GM12874 (cell line): ENCODE data around the gene TTLL7.

Experiments
- TF ChIP-seq, protein P1 (sequence below): IDR thresholded peaks from 2 replicates; pipeline ENCODE4 v1.5.1; 2011; ENCODE audit warnings: low read depth, mild to moderate bottlenecking, control low read depth, low read length, moderate library complexity; ENCODE audit not compliant: insufficient read depth

TTLL7 gene

DNA sequence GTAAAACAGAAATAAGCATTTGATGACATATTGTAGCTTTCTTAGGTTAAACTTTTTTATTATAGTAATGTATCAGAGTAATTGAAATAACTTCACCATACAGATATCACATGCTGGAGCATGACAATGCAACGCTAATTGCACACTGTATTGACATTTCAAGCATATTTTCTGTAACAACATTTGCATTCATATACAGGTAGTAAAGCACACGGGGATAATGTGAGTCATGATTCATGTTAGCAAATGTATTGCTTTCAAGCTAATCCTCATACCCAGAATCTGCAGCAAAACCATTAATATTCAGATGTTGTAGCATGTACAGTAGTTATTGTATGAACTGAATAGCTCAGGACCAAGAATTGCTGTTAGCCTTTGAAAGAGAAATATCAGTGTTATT, 133.9 kb downstream of the TTLL7 start:
- TF ChIP-seq, protein P1, sequence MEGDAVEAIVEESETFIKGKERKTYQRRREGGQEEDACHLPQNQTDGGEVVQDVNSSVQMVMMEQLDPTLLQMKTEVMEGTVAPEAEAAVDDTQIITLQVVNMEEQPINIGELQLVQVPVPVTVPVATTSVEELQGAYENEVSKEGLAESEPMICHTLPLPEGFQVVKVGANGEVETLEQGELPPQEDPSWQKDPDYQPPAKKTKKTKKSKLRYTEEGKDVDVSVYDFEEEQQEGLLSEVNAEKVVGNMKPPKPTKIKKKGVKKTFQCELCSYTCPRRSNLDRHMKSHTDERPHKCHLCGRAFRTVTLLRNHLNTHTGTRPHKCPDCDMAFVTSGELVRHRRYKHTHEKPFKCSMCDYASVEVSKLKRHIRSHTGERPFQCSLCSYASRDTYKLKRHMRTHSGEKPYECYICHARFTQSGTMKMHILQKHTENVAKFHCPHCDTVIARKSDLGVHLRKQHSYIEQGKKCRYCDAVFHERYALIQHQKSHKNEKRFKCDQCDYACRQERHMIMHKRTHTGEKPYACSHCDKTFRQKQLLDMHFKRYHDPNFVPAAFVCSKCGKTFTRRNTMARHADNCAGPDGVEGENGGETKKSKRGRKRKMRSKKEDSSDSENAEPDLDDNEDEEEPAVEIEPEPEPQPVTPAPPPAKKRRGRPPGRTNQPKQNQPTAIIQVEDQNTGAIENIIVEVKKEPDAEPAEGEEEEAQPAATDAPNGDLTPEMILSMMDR, result no peak

DNA sequence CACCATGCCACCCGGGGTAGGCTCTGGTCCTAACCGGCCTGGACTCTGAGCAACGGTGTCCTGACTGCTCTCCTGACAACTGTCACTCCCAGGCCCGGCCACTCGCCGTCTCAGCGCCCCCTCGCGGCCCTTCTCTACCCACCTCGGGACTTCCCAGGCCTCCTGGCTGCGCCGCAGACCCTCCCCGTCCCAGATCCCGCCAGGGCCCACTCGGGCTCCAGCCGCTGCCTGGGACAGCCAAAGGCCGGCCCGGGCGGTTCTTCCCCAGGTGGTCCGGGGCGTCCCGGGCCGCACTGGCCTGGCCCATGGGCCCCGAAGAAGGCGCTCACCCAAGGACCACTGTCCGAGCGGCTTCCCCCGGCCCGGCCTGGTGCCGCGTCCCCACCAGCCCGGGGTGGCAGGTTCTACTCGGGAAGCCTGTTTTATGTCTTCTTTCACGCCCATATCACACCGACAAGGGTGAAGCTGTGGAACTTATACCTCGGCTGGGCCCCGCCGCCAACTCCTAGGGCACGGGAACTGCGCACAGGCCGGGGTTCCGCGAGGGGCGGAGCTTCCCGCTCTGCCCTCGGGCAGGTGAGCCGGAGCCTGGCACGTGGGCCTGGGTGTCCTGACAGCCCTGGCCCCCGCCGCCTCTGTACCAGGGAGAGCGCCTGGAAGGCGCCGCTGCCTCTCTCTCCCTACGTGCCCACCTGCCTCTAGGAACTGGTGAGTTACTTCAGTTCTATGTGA, 138.3 kb downstream of the TTLL7 start:
- TF ChIP-seq, protein P1, result peak; percentile 73

DNA sequence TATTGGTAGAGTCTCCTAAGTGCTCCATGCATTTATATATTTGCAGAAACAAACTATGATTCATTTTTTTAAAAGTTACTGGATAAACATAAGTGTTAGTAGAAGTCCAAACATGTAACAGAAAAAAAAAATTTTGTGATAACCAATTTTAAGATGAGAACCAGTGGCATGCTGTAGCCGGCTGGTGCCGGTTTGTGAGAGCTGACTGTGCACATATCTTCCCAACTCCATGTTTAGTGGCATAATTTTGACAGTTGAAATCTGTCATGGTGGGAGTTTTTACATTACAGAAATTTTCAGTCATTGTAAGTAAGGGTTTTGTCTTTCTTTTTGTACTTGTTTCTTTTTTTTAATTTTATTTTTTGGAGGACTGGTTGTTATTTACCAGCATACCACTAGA, 141.2 kb downstream of the TTLL7 start:
- TF ChIP-seq, protein P1, result no peak

DNA sequence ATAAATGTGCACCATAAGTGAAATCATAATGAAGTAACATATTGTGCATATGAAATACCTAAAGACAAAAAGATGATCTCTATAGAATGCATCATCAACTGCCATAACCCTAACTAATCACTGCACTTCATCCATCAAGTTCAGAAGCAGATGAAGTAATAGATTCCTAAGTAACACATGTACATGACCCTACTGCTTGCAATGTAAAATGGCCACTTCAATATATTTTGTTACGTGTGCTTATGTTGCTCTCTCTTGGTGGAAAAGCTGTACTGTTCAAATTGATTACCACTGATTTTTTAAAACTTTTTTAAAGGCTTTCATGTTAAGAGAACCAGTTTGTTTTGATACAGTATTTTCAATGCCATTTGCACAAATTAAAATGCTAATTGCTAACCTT, 141.8 kb downstream of the TTLL7 start:
- TF ChIP-seq, protein P1, result no peak

DNA sequence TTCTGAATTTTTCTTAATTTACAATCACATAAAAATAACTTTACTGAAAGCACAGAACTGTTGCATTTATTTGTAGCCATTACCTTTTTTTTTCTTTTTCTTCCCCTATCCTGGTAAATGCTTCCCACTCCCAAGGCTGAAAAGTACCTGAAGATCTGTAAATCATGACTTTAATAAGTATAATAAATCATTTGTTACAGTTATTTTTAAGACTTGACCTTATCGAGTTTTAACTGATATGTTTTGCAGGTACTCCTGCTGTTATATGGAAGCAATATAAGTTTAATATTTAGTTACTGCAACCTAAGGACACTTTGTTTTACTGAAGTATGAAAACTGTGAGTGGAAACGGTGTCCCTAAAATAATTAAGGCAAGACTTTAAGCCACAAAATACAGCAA, 142.6 kb downstream of the TTLL7 start:
- TF ChIP-seq, protein P1, result no peak

DNA sequence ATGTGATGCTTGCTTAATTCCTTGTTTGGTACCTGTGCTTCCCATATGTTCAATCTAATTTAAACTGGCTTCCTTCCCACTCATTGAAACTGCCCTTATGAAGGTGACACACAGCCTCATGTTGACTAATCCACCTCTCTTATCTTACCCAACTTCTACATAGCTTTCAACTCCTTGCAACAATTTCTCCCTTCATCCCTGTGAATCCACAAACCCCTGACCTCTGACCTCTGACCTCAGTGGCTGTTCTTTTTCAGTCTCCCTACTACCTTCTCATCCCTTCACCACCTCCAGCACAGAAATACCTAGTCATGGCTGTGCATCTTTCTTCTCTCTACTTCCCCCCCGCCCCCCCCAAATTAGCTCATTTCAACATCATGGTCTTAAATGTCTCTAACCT, 144.5 kb downstream of the TTLL7 start:
- TF ChIP-seq, protein P1, result no peak

DNA sequence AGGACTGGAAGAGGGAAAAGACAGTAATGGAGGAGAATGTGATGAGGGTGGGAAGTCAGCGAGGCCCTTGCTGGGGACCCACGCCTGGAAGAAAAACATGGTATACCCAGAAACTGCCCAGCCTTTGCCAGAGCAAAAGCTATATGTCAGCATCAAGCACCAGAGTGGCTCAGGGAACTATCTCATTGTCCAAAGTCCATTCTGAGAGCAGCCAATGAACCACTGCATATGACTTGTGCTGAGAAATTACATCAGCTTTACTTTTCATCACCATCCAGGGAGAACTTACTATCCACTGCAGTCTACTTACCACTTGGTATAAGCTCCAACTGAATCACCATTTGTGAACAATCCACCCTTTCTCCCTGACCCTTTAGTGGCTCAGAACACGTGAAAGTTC, 148.1 kb downstream of the TTLL7 start:
- TF ChIP-seq, protein P1, result no peak
